ENCODE results near the gene MCCD1.
A peak's percentile ranks its signal among the peaks of the same experiment; 100 is the strongest.

Gene MCCD1

DNA sequence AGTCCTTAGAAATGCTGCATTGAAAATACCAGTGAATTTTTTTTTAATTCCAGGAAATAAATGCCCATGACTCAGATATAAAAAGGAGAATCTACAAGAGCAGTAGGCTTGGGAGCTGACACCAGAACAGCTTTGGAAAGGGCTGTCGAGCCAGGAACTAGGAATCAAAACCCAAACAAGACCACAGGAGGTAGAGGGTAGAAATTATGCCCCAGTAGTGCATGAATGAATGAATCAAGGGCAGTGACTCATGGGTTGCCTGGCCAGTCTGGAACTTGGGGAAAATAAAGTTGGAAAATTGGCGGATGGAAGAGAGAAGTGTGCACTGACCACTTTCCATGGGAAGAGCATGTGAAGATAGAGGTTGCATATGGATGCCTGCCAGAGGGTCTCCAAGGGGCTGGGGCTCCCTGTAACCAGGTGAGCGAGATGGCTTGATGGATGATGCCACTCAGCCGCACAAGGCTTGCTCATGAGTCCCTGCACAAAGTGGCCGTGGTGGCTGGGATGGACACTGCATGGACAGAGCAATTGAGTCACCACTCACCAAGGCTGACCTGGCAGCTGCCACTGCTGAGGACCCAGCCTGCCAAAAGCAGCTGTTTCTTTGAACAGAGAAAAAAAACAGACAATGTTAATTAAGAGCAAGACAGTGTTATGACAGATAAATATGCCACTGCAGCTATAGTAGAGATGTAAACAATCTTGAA lies 15.2 kb upstream of the MCCD1 start:
- DNase-seq, result no peak

GRCh38 chr6:31521835-31522234 lies 6.9 kb upstream of the MCCD1 start:
- DNase-seq, result no peak

- no peak for DNase-seq
Observed at GRCh38 chr6:31525553-31525931, 3.2 kb upstream of the MCCD1 start.

DNA sequence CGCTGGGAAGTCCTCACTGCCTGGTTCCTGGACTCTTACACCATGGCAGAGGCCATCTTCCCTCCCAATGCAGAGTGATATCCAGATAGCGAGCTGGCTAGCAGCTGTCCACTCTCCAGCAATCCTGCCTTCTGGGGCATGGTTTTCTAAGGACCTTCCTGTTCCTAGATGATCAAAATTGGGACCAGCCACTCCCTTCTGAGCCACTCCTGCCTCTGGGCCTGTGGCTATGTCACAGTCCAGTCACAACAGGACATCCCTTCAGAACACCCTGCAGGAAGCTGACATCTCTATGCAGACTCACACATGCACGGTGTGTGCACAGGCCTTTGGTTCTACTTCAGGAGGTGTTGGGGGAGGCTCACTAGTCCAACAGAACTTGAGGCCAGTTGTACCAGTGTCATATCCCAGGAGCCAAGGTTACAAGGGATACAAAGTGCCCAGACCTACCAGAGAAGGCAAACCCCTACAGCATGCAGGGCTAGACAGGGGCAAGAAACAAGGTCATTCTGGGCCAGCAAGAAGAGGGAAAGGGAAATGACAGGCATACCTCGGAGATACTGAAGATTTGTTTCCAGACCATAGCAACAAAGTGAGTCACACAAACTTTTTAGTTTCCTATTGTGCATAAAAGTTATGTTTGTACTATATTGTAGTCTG lies 2.7 kb upstream of the MCCD1 start:
- DNase-seq, result no peak

DNA sequence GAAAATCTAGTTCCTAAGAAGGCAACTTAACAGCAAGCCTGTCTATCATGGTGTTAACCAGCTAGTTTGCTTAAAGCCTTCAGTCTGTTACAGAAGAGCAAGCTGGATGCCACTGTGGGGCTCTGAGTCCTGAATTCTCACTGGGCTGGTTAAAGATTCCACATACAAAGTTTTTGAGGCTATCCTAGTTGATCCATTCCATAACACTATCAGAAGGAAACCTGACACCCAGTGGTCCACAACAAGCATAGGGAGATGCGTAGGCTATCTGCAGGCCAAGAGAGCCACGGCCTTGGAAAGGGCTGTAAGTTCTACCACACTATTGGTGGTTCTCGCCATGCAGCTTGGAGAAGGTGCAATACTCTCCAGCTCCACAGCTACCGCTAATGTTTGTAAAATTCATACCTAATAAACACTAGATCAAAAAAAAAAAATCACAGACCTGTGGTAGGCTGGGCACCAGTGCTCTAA lies 420 bp upstream of the MCCD1 start:
- no peak for DNase-seq

- DNase-seq, result no peak
Observed at GRCh38 chr6:31529329-31530150, 778 bp downstream of the MCCD1 start.

DNA sequence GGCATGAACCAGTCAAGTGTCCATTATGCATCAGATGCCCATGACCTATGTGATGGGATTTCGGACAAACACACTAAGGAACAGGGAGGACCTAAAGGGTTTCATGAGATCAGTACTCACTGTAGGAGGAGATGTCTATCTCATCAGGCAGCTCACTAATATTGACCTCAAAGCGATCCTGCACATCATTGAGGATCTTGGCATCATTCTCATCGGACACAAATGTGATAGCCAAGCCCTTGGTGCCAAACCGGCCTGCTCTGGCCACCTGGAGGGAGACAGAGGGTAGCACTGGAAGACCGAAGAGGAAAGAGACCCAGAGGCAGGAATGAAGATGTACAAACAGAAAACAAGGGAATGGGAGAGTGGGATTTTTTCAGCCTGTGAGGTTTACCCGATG lies 1.9 kb downstream of the MCCD1 start:
- no peak for DNase-seq

DNA sequence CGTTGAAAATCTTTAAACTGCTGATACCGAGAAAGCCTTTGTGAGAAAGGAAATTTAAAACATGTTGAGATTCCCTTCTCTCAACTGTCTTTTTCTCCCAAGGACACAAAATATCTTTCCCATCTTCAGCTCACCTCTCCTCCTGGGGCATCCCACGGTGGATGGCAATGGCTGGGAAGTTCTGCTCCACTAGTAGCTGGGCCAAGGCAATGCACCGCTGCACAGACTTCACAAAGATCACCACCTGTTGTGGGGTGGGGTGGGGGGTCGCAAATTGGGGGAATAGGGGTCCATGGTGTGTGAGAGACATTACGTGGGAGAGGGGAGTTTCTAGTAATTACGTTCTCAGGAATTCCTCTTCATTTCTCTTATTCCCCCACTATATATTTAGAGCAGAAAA lies 2.4 kb downstream of the MCCD1 start:
- no peak for DNase-seq

GRCh38 chr6:31531771-31532643 lies 3.2 kb downstream of the MCCD1 start:
- no peak for DNase-seq

GRCh38 chr6:31532644-31533454 lies 4.1 kb downstream of the MCCD1 start:
- no peak for DNase-seq

- no peak for DNase-seq
Observed at GRCh38 chr6:31533455-31533841, 4.7 kb downstream of the MCCD1 start.

- DNase-seq, result no peak
Observed at GRCh38 chr6:31534011-31534410, 5.2 kb downstream of the MCCD1 start.

GRCh38 chr6:31534521-31535040 lies 5.8 kb downstream of the MCCD1 start:
- no peak for DNase-seq

DNA sequence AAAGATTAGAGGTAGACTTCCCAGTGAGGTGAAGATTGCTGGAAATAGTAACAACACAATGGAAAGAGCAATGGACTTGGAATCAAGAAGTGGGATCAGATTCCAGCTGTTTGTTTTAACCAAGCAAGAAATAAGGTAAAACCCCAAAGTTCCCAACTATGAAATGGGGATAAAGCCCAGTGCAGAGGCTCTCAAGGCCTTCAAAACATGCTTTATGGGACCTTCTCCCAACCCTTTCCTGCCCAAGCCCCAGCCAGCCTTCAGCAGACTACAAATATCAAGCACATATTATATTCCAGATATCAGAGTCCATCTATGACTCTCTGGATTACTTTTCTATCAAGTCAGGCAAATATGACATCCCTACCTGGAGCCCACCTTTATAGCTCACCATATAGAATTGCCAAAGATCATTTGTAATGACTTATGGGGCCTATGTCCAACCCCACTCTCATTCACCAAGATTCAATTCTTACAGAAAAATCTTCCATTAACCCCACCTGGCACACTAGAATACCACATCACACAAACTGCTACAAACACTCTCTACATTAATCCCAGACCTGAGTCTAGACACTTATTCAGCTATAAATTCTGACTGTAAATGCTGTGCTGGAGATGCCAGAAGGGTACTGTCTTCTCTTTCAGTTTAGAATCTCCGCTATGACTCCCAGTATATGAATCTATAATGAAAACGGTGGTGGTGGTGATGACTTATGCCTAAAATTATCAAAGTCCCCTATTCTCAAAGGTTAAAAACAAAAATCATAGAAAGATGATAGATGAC lies 7.0 kb downstream of the MCCD1 start:
- no peak for DNase-seq

DNA sequence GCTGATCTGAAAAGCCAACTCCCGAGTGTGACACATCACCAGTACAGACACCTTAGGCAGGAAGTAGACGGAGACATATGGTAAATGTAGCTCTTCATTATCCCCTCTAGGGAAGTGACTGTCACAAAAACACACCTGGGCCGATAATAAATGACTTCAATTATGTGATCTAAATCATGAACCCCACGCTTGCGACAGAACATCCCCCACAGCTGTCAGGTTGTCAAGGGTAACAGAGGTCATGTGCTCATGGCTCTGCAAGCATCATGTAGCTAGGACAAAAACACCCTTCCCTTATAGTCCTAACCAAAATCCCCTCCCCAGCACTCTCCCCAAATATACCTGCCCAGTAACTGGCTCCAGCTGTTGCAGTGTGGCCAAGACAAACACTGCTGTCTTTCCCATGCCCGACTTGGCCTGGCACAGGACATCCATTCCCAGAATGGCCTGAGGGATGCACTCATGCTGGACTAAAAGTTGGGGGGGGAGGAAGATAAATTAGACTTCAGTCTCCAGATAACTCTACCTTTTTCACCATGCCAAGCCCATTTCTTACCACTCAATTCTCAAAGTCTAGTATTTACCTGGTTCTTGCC lies 10.1 kb downstream of the MCCD1 start:
- DNase-seq, result no peak

GRCh38 chr6:31540640-31541039 lies 11.9 kb downstream of the MCCD1 start:
- DNase-seq, result no peak

DNA sequence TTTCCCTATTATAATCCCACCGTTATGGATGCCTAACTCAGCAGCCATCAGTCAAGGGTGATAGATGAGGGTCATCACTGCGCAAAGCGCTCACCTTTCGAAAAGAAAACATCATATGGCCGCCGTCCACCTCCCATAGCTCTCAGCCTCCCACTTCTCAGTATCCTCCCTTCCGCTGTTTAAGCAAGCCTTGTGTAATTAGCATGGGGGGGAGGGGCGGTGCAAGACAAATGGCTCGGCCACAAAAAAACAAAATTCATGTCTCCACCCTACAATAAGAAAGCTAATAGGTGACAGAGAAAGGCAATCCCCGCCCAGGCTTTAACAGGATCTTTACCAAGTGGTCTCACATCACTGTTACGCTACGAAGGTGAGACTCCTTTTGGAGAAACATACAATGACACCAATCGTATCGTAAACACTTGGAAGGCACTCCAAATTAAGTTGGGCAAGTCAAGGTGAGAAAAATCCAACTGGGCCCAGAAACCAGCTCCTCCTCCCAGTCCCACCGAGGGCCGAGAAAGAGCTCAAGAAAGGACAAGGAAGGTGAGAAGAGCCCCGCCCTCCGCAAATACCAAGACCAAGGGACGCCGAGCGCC lies 12.4 kb downstream of the MCCD1 start:
- DNase-seq, result peak in 1 of 2 experiments; percentile 34

GRCh38 chr6:31541658-31542521 lies 13.1 kb downstream of the MCCD1 start, which contains the start of gene DDX39B:
Gene DDX39B, minus strand, starts transcription at chr6:31542003. Its CDS starts 1,471 bp downstream, at chr6:31540532.
- peak; percentile 89 to 97 for DNase-seq

- DNase-seq, result no peak
Observed at GRCh38 chr6:31543639-31544038, 14.9 kb downstream of the MCCD1 start.
